Coronary artery (tissue), 2 donors: ENCODE data around the gene ADGRA1.
"Not testable (repeated sequence)": the region's sequence is repeated elsewhere in the genome, so short reads cannot be mapped to it uniquely, and the experiment has no call there.

Source experiments
- DNase-seq: peaks from one replicate; pipeline ENCODE4 v3.0.0-alpha.2; 2017; ENCODE audit warnings: low spot score
- H3K27ac ChIP-seq, 2 donors: fragments of 200-600 bp; sonication (generic); one replicate each; pipeline ENCODE4 v1.5.1; 2016 to 2019
- H3K4me3 ChIP-seq: fragments of 200-600 bp; sonication (generic); 2 replicates; pipeline ENCODE4 v1.5.1; 2016; ENCODE audit warnings: mild to moderate bottlenecking, moderate library complexity
- TF ChIP-seq, protein P1 (sequence below): fragments of 200-600 bp; sonication (generic); IDR thresholded peaks from one replicate; pipeline ENCODE4 v1.5.1; 2019; ENCODE audit warnings: antibody characterized with exemption

Gene ADGRA1

DNA sequence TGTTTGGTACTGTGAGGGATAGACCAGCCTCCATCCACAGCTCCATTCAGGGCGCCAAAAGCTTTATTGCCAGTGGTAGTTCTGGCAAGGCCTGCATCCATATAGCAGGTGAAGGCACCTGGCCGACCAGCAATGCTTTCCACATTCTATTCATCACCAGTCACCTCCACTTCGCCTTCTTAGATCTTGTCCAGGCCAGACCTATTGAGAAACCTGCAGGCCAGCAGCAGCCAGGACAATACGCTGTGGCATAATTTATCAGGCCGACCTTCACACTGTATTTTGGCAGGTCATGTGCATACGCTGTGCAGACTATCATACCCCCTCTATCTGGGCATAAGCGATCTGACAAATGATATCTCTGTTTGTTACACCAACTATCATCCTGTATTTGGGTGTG is 57.0 kb downstream of the ADGRA1 start:
- no peak overlapping the region for H3K27ac ChIP-seq
- no peak overlapping the region for H3K4me3 ChIP-seq
- TF ChIP-seq, protein P1, sequence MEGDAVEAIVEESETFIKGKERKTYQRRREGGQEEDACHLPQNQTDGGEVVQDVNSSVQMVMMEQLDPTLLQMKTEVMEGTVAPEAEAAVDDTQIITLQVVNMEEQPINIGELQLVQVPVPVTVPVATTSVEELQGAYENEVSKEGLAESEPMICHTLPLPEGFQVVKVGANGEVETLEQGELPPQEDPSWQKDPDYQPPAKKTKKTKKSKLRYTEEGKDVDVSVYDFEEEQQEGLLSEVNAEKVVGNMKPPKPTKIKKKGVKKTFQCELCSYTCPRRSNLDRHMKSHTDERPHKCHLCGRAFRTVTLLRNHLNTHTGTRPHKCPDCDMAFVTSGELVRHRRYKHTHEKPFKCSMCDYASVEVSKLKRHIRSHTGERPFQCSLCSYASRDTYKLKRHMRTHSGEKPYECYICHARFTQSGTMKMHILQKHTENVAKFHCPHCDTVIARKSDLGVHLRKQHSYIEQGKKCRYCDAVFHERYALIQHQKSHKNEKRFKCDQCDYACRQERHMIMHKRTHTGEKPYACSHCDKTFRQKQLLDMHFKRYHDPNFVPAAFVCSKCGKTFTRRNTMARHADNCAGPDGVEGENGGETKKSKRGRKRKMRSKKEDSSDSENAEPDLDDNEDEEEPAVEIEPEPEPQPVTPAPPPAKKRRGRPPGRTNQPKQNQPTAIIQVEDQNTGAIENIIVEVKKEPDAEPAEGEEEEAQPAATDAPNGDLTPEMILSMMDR, result no peak
- no peak for DNase-seq

DNA sequence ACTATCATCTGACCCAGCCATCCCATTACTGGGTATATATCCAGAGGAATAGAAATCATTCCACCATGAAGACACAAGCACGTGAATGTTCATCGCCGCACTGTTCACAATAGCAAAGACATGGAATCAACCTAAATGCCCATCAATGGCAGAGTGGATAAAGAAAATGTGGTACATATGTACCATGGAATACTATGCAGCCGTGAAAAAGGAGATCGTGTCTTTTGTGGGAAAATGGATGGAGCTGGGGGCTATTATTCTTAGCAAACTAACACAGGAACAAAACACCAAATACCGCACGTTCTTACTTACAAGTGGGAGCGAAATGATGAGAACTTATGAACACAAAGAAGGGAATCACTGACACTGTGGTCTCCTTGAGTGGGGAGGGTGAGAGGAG is 62.5 kb downstream of the ADGRA1 start:
- H3K4me3 ChIP-seq, result no peak overlapping the region
- DNase-seq, result no peak
- H3K27ac ChIP-seq, result no peak overlapping the region
- TF ChIP-seq, protein P1, result no peak

DNA sequence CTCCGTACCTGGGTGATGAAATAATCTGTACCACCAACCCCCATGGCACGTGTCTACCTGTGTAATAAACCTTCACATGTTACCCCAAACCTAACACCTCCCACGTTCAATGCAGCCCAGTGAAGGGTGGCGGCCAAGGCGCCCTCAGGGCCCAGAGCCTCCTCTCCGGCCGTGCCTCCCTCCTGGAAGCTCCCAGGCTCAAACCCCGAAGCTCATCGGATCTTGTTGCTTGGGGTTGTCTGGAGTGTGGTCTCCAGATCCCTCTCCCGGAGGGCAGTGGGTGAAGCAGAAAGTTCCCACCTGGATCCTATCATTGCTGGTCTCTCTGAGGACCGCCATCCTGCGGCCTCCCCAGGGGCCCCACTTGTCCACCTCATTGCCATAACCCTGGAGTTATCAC is 62.9 kb downstream of the ADGRA1 start:
- no peak for DNase-seq
- Histone ChIP-seq H3K4me3 (no peak overlapping the region), H3K27ac (no peak overlapping the region)
- TF ChIP-seq, protein P1, result no peak

DNA sequence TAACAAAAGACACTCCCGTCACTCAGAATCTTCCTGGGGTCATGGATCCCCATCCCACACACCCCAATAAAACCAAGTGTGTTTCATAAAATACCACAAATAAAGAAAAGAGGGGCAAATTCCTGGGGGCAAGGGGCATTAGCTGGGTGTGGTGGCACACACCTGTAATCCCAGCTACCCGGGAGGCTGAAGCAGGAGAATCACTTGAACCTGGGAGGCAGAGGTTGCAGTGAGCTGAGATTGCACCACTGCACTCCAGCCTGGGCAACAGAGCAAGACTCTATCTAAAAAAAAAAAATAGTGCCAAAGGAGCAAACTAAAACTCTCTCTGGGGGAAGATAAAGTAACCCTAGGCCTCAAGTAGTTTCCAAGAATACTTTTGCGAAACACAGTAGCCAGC is 63.3 kb downstream of the ADGRA1 start:
- H3K4me3 ChIP-seq, DNase-seq, H3K27ac ChIP-seq: not testable (repeated sequence)

DNA sequence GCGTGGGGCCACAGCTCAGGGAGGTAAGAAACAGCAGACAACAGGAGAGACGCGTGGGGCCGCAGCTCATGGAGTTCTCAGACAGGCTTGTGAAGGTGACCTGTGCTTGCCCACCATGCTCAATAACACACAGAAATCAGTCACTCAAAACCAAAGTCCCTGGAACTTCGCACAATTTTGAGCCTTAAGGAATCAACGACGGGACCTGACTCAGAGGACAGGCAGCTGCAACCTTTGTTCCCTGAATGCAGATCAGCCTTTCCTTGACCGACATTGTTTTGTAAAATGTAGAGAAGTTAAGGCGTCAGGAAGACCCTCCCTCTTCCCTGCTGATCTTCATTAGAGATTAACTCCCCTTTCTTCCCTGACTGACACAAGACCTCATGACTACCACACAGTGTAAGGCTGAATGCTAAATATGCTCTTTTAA is 63.8 kb downstream of the ADGRA1 start:
- no peak for DNase-seq
- Histone ChIP-seq H3K4me3 (no peak overlapping the region), H3K27ac (no peak overlapping the region)
- TF ChIP-seq, protein P1, result no peak

DNA sequence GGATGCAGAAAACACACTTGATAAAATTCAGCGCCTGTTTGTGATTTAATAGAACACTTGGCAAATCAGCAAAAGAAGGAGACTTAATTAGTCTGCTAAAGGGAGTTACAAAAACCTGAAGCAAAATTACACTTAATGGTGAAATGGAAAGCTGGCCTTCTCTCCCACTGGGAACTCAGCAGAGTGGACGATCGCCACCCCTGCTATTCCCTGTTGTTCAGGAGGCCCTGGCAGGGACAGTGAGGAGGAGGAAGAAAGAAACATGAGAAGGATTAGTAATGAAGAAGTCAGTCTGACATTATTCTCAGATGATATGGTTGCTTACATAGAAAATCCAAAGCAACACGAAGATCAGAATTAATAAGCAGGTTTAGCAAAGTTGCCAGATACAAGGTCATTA is 66.7 kb downstream of the ADGRA1 start:
- H3K27ac ChIP-seq, result no peak overlapping the region
- TF ChIP-seq, protein P1, result no peak
- H3K4me3 ChIP-seq, result no peak overlapping the region
- DNase-seq, result no peak

DNA sequence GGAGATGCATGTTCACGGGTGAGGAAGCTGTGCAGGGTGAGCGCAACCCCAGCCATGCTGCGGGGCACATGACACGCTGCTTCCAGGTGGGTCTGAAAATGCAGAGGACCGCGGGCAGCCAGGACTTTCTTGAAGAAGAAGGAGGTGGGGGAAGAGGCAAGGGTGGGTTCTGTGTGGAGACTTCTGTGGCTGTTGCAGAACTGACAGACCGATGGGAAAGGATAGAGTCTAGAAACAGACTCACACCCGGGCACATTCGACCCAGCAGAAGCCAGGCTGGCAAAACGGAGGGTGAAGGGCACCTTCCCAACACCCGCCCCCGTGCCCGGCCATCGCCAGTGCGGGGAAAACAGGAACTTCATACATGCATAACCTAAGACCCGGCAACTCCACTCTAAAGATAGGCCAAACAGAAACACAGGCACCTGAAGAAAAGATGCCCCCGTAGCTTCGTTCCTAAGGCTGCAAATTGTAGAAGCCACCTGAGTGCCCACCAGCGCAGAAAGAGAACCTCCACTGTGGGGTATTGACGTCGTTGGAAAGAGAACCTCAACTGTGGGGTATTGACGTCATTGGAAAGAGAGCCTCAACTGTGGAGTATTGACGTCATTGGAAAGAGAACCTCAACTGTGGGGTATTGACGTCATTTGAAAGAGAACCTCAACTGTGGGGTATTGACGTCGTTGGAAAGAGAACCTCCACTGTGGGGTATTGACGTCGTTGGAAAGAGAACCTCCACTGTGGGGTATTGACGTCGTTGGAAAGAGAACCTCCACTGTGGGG is 67.5 kb downstream of the ADGRA1 start:
- no peak overlapping the region for H3K27ac ChIP-seq
- TF ChIP-seq, protein P1, result no peak
- peak; percentile 52 for DNase-seq
- no peak overlapping the region for H3K4me3 ChIP-seq
